Activated T-cell treated with anti-CD3 and anti-CD28 coated beads for 24 hours (primary cell): ENCODE results near the gene CPPED1.
"Not testable (repeated sequence)": the region's sequence is repeated elsewhere in the genome, so short reads cannot be mapped to it uniquely, and the experiment has no call there.

ENCODE experiments used
- DNase-seq: peaks from one replicate; pipeline ENCODE4 v3.0.0-alpha.2; 2020; ENCODE audit warnings: low read depth

Gene CPPED1

GRCh38 chr16:12802048-12802447, 1.6 kb downstream of the CPPED1 start:
- no peak for DNase-seq

- no peak for DNase-seq
Measured at GRCh38 chr16:12801511-12802042, 2.1 kb downstream of the CPPED1 start.

- DNase-seq: no peak
Measured at GRCh38 chr16:12800817-12801216, 2.9 kb downstream of the CPPED1 start.

- not testable (repeated sequence) for DNase-seq
Measured at GRCh38 chr16:12799996-12800395, 3.7 kb downstream of the CPPED1 start.

- DNase-seq: no peak
Measured at GRCh38 chr16:12798846-12799245, 4.8 kb downstream of the CPPED1 start.

GRCh38 chr16:12798171-12798570, 5.5 kb downstream of the CPPED1 start:
- DNase-seq: no peak

DNA sequence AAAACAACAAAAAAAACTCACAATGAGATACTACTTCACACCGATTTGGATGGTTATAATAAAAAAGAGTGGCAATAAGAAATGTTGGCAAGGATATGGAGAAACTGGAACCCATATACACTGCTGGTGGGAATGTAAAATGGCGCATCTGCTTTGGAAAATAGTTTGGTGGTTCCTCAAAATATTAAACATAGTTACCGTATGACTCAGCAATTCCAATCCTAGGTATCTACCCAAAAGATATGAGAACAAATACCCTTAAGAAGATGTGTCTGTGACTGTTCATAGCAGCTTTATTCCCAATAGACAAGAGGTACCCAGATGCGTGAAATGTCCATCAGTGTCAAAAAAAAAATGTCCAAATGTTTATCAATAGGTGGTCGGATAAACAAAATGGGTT, 7.2 kb downstream of the CPPED1 start:
- no peak for DNase-seq

DNA sequence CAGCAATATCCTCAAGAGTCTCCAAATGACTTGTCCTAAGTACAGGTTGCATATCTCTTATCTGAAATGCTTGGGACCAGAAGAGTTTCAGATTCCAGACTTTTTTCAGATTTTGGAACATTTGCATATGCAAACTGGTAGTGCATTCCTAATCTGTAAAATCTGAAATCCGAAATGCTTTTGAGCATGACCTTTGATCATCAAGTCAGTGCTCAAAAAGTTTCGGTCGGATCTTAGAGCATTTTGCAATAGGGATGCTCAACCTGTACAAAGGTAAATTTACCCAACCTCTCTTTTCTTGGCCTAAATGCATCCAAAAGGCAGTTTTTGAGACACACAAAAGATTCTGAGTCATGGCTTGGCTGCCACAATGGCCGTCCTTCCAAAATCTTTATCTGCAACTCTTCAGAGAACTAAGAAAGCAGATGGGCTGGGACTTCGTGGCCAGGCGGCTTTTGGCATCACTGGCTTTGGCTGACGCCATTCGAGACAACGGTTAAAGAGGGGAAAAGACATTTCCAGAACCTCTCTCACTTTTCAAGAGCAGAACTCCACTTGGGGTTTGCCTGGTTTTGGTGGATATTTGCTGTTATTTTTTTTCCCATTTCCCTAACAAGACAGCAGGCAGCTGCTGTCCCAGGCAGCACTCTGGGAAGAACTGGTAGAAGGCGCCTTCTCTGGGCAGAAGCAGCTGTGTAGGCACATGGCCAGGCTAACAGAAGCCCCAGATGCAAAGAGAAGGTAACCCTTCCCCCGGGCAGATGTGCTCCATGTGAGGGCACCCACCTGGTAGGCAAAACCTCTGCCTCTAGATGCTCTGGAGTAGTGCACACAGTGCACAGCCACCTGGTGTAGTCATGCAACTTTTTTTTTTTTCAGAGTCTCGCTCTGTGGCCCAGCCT, 8.9 kb downstream of the CPPED1 start:
- DNase-seq: no peak

DNA sequence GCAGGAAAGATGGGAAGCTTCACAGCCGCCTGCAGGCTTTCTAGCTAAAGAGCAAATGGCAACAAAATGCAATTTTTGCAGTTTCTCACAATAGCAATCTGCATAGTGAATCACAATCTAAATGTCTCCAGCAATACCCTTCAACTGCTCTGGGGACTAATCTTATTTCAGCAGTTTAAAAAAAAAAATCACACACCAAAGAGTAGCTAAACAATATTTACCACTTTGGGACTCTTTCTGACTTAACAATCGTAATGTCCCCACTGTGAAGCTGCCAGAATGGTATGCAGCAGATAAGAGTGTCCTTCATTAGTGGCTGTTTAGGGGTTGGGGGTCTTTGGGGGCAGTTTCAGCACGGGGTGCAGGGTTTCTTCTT, 9.8 kb downstream of the CPPED1 start:
- no peak for DNase-seq

- no peak for DNase-seq
Measured at GRCh38 chr16:12793120-12793864, 10.4 kb downstream of the CPPED1 start.

DNA sequence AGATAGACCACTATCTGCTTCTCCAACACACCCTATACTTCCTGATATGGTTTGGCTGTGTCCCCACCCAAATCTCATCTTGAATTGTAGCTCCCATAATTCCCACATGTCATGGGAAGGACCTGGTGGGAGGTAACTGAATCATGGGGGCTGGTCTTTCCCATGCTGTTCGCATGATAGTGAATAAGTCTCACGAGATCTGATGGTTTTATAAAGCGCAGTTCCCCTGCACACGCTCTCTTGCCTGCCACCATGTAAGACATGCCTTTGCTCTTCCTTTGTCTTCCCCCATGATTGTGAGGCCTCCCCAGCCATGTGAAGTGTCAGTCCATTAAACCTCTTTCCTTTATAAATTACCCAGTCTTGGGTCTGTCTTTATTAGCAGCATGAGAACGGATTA, 11.2 kb downstream of the CPPED1 start:
- not testable (repeated sequence) for DNase-seq

- no peak for DNase-seq
Measured at GRCh38 chr16:12791340-12791739, 12.3 kb downstream of the CPPED1 start.

- no peak for DNase-seq
Measured at GRCh38 chr16:12788758-12789157, 14.9 kb downstream of the CPPED1 start.

DNA sequence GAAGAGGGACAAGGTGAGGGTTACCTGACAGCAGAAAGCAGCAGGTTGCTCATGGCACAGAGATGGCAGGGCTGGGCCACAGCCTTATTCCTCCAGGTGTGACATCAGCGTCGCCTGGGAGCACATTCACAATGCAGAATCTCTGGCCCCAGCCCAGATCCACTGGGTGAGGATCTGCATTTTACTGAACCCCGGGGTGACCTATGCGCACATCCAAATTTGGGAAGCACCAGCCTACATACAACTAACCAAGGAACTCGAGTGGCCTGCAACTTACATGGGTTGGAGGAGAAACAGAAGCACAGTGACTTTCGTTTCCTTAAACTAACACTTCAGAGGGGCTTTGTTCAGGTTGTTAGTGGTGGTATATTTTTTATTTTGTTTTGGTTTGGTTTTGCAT, 17.6 kb downstream of the CPPED1 start:
- no peak for DNase-seq

DNA sequence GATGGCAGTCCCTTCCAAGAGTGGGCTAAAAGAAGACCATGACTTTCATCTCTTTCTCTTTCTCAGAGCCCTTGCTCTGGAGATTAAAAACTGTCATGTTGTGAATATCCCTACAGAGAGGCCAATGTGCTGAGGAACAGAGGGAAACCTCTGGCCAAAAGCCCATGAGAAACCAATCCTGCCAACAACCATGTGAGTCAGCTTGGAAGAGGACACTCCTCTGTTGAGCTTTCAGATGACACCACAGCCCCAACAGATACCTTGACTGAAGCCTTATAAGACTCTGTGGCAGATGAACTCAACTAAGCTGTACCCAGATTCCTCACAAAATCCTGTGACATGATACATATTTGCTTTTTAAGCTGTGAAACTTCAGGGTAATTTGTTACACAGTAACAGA, 19.6 kb downstream of the CPPED1 start:
- DNase-seq: no peak

DNA sequence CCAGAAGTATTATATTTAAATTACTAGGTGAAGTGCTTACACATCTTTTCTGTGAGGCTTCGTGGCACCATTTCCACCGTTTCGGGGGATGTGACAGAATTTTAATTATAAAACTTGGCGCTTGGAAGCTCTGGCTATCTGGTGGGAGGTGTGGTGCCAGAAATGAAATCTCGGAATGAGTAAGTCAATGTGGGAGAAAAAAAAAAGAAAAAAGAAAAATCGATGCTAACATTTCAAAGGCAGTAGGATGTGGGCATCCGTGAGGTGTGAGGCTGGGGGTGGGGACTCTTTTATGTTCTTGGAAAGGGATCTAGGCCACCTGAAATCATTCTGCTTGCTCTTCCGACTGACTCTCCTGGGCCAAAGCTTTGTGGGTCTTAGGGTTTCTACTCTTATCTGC, 21.9 kb downstream of the CPPED1 start:
- no peak for DNase-seq

DNA sequence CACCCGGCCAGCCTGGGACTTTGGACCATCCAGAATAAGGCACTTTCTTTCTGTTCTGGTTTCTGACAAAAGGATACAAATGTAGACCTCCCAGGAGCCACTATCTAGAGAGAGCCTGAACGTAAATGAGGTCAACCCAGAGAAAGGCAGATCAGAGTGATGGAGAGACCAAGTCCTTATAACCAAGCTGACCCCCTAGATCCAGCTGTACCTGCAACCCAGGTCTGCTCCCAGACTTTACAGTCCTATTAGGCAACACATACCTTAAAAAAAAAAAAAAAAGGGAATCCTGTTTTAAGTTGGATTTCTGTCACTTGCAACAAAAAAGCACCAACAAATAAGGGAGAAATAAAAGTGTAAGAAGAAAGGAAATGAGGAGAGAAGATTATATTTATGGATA, 23.2 kb downstream of the CPPED1 start:
- DNase-seq: no peak

GRCh38 chr16:12778726-12779125, 25.0 kb downstream of the CPPED1 start:
- DNase-seq: no peak

- no peak for DNase-seq
Measured at GRCh38 chr16:12775656-12776236, 27.9 kb downstream of the CPPED1 start.

DNA sequence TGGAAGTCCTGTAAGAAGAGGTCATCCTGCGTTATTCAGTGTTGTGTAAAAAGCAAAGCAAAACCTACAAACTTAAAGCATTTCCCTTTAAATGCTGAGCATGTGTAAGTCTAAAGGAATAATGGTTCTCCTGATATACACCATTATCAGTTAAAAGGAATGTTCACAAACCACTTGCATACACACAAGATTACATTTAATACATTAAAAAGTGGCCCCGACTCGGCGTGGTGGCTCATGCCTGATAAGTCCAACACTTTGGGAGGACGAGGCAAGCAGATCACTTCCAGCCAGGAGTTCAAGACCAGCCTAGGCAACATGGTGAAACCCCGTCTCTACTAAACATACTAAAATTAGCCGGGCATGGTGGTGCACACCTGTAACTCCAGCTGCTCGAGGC, 30.5 kb downstream of the CPPED1 start:
- no peak for DNase-seq

DNA sequence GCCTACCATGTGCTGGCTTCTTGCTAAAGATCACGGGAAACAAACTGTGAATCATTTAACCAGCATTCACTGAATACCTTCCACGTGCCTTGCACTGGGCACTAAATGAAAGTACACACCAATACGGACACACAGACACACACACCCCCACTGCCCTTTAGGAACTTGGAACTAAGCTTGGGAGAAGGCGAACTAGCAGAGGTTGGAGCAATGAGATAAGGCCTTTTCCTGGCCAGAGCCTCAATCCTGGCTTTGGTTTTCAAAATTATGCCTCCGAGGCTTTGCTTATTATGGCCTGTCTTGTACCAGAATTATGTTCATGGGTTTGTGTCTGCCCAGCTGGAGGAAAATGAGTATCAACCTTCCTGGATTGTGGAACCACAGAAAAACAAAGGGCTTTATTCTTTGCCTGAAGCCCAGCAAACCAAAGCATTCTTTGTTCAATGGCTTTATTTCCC, 32.3 kb downstream of the CPPED1 start:
- DNase-seq: no peak

DNA sequence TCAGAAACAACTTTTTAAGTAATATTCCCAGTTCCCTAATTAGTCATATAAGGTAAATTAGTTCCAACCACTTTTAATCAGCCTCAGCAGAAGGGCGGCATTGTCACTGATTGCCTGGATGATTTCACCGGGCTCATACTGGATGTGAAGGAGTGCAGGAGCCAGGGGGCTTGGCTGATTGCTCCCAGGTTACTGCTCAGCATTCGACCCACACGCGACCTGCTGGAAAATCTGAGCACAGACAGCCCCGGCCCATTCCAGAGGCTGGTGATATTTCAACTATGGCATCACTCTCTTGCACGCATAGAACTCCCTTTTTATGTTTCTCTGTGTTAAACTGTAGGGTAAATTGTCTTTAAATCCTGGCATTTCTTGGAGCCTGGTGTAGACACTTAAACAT, 34.2 kb downstream of the CPPED1 start:
- no peak for DNase-seq

- DNase-seq: no peak
Measured at GRCh38 chr16:12767897-12768296, 35.8 kb downstream of the CPPED1 start.
